Naive thymus-derived CD4-positive, alpha-beta T cell (primary cell): ENCODE results near the gene ERI3. TPM values are rescaled to one million over a fixed set of nuclear protein-coding genes. Genes with fewer than 3 reads are reported as not detected.

Source experiments
- ATAC-seq: fragments of 150-1000 bp; cut with Tn5 transposase; 2 replicates; pipeline ENCODE4 v1.10.0; 2021; ENCODE audit warnings: mild to moderate bottlenecking, moderate library complexity
- CTCF ChIA-PET: fragments of 350-600 bp; sonication (Branson Sonifier 250); formaldehyde crosslinking; loops from one replicate; lab custom pipeline; 2021; ENCODE audit warnings: antibody characterized with exemption; lab: Charles Lee
- POLR2A ChIA-PET: fragments of 350-600 bp; sonication (Branson Sonifier 250); formaldehyde crosslinking; loops from one replicate; lab custom pipeline; 2021; ENCODE audit warnings: antibody characterized with exemption, inconsistent platforms; lab: Charles Lee
- DNase-seq, 9 donors: peaks; one replicate each; pipeline versions ENCODE4 v3.0.0 to v3.0.0-alpha.2; 2020 to 2022; ENCODE audit warnings: mixed read lengths in 1 of 9
- H3K27ac ChIP-seq: one replicate; pipeline ENCODE4 v1.7.0; 2013; ENCODE audit warnings: mild to moderate bottlenecking, low read depth, low read length, moderate library complexity
- H3K27me3 ChIP-seq, 2 donors: one replicate each; pipeline ENCODE4 v1.7.0; 2013; ENCODE audit warnings: low read length in 2 of 2, mild to moderate bottlenecking in 2 of 2, moderate library complexity in 2 of 2; ENCODE audit not compliant: control insufficient read depth in 2 of 2, insufficient read depth in 2 of 2
- H3K36me3 ChIP-seq, 3 experiments: 1 replicate in 2 of 3; 2 replicates in 1 of 3; pipeline ENCODE4 v1.7.0; 2013; ENCODE audit warnings: low read length in 3 of 3, mild to moderate bottlenecking in 3 of 3, moderate library complexity in 1 of 3; ENCODE audit not compliant: insufficient read depth in 3 of 3, control insufficient read depth in 2 of 3
- H3K4me1 ChIP-seq, 2 donors: one replicate each; pipeline ENCODE4 v1.7.0; 2013; ENCODE audit warnings: low read length in 2 of 2, mild to moderate bottlenecking in 2 of 2, moderate library complexity in 1 of 2; ENCODE audit not compliant: control insufficient read depth in 2 of 2, insufficient read depth in 2 of 2
- H3K4me3 ChIP-seq: 2 replicates; pipeline ENCODE4 v1.7.0; 2013; ENCODE audit warnings: mild to moderate bottlenecking, low read length
- H3K9me3 ChIP-seq, 3 experiments: 1 replicate in 2 of 3; 2 replicates in 1 of 3; pipeline ENCODE4 v1.7.0; 2013; ENCODE audit warnings: low read length in 3 of 3; ENCODE audit not compliant: control insufficient read depth in 2 of 3
- H3K27ac Mint-ChIP-seq, 9 donors: one replicate each; pipeline ENCODE4 v1.8.0; 2020 to 2022; ENCODE audit warnings: mixed read lengths in 9 of 9, mild to moderate bottlenecking in 8 of 9, moderate library complexity in 5 of 9, inconsistent platforms in 2 of 9
- H3K27me3 Mint-ChIP-seq, 5 donors: one replicate each; pipeline ENCODE4 v1.8.0; 2021 to 2022; ENCODE audit warnings: mixed read lengths in 5 of 5, mild to moderate bottlenecking in 1 of 5
- H3K36me3 Mint-ChIP-seq, 5 donors: one replicate each; pipeline ENCODE4 v1.8.0; 2020 to 2022; ENCODE audit warnings: mixed read lengths in 5 of 5, mild to moderate bottlenecking in 3 of 5, inconsistent platforms in 1 of 5
- H3K4me1 Mint-ChIP-seq, 7 donors: one replicate each; pipeline ENCODE4 v1.8.0; 2020 to 2022; ENCODE audit warnings: mixed read lengths in 7 of 7, mild to moderate bottlenecking in 3 of 7, inconsistent platforms in 1 of 7
- H3K4me3 Mint-ChIP-seq, 10 donors: one replicate each; pipeline ENCODE4 v1.8.0; 2020 to 2022; ENCODE audit warnings: mild to moderate bottlenecking in 10 of 10, mixed read lengths in 10 of 10, moderate library complexity in 6 of 10, inconsistent platforms in 2 of 10
- H3K9me3 Mint-ChIP-seq, 11 donors: one replicate each; pipeline ENCODE4 v1.8.0; 2020 to 2022; ENCODE audit warnings: mixed read lengths in 11 of 11, mild to moderate bottlenecking in 4 of 11, inconsistent platforms in 1 of 11, moderate library complexity in 1 of 11
- intact Hi-C, 2 donors: fragments of 100-400 bp; cut with micrococcal nuclease; formaldehyde crosslinking; loops; one replicate each; pipeline ENCODE4 v1.15.1; 2023
- polyA plus RNA-seq, 2 donors: library from polyadenylated mRNA; unstranded; fragments of 300-500 nt; fragmentation: Illumina TruSeq; gene quantifications; one replicate each; pipeline ENCODE4 v1.2.3, GENCODE V29; 2021
- total RNA-seq, 6 experiments: library from RNA in 5 of 6; stranded (reverse) in 5 of 6; gene quantifications; 1 replicate in 5 of 6; 2 replicates in 1 of 6; pipeline ENCODE4 v1.2.3 and lab custom pipeline; 2021 to 2026

ERI3 gene
- total and polyA plus RNA-seq, 7 experiments from 2014 or later: 28.7 to 40.4 (median 36.2) TPM

DNA sequence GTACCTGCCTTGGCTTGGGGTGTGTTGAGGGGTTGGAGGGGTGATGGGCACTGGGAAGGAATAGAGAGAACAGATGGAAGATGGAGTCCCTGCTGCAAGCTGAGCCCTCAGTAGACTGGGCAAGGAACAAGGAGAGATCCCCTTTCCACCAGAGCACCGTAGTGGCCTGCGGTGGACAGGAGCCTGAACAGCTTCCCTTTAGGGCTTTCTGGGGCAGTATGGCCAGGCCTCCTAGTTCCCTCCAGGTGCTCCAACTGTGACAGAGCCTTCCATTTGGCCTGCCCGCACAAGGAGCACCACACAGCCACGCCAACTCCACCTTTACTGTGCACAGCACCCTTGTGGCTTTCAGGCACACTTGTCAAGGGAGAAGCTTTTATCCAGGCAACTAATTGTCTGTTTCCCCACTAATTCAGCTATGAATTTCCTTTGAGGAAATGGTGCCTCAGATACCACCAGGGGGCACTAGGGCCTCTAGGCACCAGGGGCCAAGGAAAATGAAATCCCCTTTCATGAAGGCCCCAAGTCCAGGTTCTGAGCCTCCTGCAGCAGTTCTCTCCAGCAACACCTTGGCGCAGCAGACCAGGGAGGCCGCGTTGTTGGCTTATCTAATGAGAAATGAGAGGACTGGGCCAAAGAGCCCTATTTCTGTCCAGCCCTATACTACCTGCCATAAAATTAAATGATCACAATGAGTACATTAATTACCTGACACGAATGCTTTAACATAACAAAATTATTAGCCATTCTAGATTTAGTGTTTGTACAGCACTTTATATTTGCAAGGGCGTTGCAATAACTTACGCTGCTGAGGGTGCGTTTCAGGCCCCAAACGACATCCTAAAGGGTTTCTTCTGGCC is 23.1 kb upstream of the ERI3 start:
- Mint-ChIP-seq H3K9me3 (no peaks in the 10 kb centered on the region), H3K36me3 (no peaks in the 10 kb centered on the region), H3K4me1 (peaks cover 0 to 2% (median 0%) of the 10 kb centered on the region in 7 donors), H3K27ac (no peak overlapping the region), H3K4me3 (no peak overlapping the region), H3K27me3 (peaks cover 0 to 8% (median 0%) of the 10 kb centered on the region in 5 donors)
- Histone ChIP-seq H3K4me3 (no peak overlapping the region), H3K36me3 (no peaks in the 10 kb centered on the region), H3K27ac (no peak overlapping the region), H3K9me3 (no peaks in the 10 kb centered on the region), H3K27me3 (no peaks in the 10 kb centered on the region), H3K4me1 (no peaks in the 10 kb centered on the region)
- DNase-seq (peak in 8 of 9 donors; percentile 3 to 43 (median 29)), ATAC-seq (peak; percentile 66)
- ChIA-PET CTCF (interaction anchor here (0.8 to 2.5 kb wide), 4 partner anchors 13 to 274 kb away, joined by 3 to 14 read pairs (median 6); no protein-coding TSS in a partner anchor), POLR2A (no interaction called here)
- intact Hi-C loops: loop anchor here in 1 of 2 donors (1.0 kb wide), 1 partner anchor 217 kb away; no protein-coding TSS in a partner anchor

DNA sequence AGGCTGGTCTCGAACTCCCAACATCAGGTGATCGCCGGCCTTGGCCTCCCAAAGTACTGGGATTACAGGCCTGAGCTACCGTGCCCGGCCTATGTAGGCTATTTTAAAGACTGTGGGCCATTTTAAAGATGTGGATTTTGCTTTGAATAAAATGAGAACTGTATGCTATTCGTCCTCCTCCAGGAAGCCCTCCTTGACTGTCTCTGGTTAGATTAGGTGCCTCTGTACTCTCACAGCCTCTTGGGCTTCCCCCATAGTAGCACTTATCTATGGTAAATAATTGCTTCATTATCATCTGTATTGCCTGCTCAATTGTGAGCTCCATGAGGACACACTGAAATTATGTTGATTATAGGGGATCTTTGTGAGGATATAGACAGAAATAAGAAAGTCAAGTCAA is 20.5 kb upstream of the ERI3 start:
- ChIA-PET POLR2A (no interaction called here), CTCF (no interaction called here)
- Mint-ChIP-seq H3K27ac (no peak overlapping the region), H3K4me3 (no peak overlapping the region), H3K4me1 (peaks cover 0 to 2% (median 0%) of the 10 kb centered on the region in 7 donors), H3K36me3 (no peaks in the 10 kb centered on the region), H3K9me3 (no peaks in the 10 kb centered on the region), H3K27me3 (peaks cover 0 to 6% (median 0%) of the 10 kb centered on the region in 5 donors)
- ATAC-seq (no peak), DNase-seq (no peak)
- H3K4me3 ChIP-seq: no peak overlapping the region
- H3K4me1 ChIP-seq: no peaks in the 10 kb centered on the region
- H3K27me3 ChIP-seq: no peaks in the 10 kb centered on the region
- no peaks in the 10 kb centered on the region for H3K9me3 ChIP-seq
- H3K36me3 ChIP-seq: no peaks in the 10 kb centered on the region
- H3K27ac ChIP-seq: no peak overlapping the region
- intact Hi-C loops: no loop called here

DNA sequence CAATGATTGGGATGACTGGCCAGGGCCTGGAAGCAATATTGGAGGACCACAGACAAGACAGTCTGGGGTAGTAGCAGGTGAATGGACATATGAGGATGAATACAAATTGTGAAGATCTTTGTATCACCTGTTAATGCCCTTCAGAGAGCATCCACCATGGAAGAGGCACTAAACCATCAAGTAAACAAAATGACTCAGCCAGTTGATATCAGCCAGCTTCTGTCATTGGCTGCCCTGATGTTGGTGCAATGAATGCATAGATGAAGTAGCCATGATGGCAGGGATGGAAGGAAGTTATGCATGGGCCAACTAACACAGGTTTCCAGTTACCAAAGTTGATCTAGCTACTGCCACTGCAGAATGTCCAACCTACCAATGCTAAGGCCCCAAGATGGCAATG is 16.1 kb upstream of the ERI3 start:
- Histone ChIP-seq H3K27ac (no peak overlapping the region), H3K4me1 (no peaks in the 10 kb centered on the region), H3K36me3 (no peaks in the 10 kb centered on the region), H3K9me3 (no peaks in the 10 kb centered on the region), H3K4me3 (no peak overlapping the region), H3K27me3 (no peaks in the 10 kb centered on the region)
- DNase-seq (no peak), ATAC-seq (no peak)
- no peaks in the 10 kb centered on the region for H3K9me3 Mint-ChIP-seq
- peaks cover 0 to 23% (median 0%) of the 10 kb centered on the region in 5 donors for H3K27me3 Mint-ChIP-seq
- H3K27ac Mint-ChIP-seq: no peak overlapping the region
- POLR2A ChIA-PET: no interaction called here
- H3K36me3 Mint-ChIP-seq: no peaks in the 10 kb centered on the region
- intact Hi-C loops: no loop called here
- H3K4me1 Mint-ChIP-seq: peaks cover 0 to 2% (median 0%) of the 10 kb centered on the region in 7 donors
- no peak overlapping the region for H3K4me3 Mint-ChIP-seq
- CTCF ChIA-PET: no interaction called here

DNA sequence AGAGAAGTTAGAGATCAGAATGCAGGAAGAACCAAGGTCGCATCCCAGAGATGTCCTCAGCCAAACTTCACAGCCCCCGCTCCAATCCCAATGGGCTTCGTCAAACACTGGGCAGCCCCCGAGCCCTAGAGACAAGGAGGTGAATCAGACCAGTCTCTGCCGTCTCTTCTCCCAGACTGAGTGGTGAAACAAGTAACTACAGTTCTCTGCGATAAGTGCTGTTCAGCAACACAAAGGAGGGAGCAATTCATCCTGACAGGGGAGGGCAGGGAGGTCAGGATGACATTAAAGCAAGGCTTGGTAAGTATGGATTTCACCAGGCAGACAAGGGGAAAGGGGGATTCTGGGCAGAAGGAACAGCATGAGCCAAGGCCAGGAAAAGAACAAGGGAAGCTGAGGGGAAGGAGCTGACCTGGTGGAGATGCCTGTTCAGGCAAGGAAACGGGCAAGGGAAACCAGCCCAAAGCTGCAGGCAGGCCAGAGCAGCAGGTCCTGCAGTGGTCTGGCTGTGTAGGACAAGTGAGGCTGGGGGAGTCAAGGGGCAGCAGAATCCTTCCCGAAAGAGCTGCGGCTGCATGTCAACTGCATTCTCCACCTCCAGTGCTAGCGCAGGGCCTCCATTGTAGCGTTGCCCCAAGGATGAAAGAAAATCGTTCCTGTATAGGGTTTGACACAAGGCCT is 13.6 kb upstream of the ERI3 start:
- H3K36me3 ChIP-seq: no peaks in the 10 kb centered on the region
- ATAC-seq (no peak), DNase-seq (no peak)
- intact Hi-C loops: no loop called here
- H3K27me3 ChIP-seq: no peaks in the 10 kb centered on the region
- peaks cover 0 to 23% (median 0%) of the 10 kb centered on the region in 5 donors for H3K27me3 Mint-ChIP-seq
- H3K4me1 ChIP-seq: no peaks in the 10 kb centered on the region
- H3K27ac ChIP-seq: no peak overlapping the region
- no peak overlapping the region for H3K27ac Mint-ChIP-seq
- CTCF ChIA-PET: interaction anchor here (0.7 kb wide), 1 partner anchor 283 kb away, joined by 3 read pairs; no protein-coding TSS in a partner anchor
- no peak overlapping the region for H3K4me3 Mint-ChIP-seq
- POLR2A ChIA-PET: no interaction called here
- H3K4me3 ChIP-seq: no peak overlapping the region
- no peaks in the 10 kb centered on the region for H3K4me1 Mint-ChIP-seq
- H3K36me3 Mint-ChIP-seq: no peaks in the 10 kb centered on the region
- no peaks in the 10 kb centered on the region for H3K9me3 ChIP-seq
- no peaks in the 10 kb centered on the region for H3K9me3 Mint-ChIP-seq

DNA sequence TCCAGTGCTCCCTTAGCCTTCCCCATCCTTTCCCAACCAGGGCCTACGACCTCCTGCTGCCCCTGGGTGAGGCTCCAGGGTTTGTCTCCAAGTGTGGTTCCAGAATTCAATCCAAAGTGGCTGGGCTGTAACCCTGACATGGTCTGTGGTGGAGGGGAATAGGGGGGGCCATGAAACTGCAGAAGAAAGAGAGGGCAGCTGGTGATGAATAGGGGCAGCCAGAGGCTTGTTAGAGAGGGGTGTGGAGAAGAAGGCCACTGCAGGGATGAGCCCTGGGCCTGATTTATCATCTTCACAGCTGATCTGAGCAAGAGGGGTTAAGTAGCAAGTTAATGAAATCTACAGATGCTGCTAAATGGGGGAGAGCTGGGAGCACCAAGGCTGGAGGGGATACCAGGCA is 12.9 kb upstream of the ERI3 start:
- Histone ChIP-seq H3K36me3 (no peaks in the 10 kb centered on the region), H3K4me3 (no peak overlapping the region), H3K9me3 (no peaks in the 10 kb centered on the region), H3K27ac (no peak overlapping the region), H3K4me1 (no peaks in the 10 kb centered on the region), H3K27me3 (no peaks in the 10 kb centered on the region)
- Mint-ChIP-seq H3K4me1 (no peaks in the 10 kb centered on the region), H3K9me3 (no peaks in the 10 kb centered on the region), H3K27me3 (peaks cover 0 to 23% (median 0%) of the 10 kb centered on the region in 5 donors), H3K36me3 (no peaks in the 10 kb centered on the region), H3K27ac (peak overlapping the region in 1 of 9 donors; percentile 21), H3K4me3 (no peak overlapping the region)
- DNase-seq (no peak), ATAC-seq (no peak)
- POLR2A ChIA-PET: no interaction called here
- intact Hi-C loops: no loop called here
- CTCF ChIA-PET: interaction anchor here (0.7 kb wide), 2 partner anchors 11 to 284 kb away, joined by 3 read pairs; no protein-coding TSS in a partner anchor

DNA sequence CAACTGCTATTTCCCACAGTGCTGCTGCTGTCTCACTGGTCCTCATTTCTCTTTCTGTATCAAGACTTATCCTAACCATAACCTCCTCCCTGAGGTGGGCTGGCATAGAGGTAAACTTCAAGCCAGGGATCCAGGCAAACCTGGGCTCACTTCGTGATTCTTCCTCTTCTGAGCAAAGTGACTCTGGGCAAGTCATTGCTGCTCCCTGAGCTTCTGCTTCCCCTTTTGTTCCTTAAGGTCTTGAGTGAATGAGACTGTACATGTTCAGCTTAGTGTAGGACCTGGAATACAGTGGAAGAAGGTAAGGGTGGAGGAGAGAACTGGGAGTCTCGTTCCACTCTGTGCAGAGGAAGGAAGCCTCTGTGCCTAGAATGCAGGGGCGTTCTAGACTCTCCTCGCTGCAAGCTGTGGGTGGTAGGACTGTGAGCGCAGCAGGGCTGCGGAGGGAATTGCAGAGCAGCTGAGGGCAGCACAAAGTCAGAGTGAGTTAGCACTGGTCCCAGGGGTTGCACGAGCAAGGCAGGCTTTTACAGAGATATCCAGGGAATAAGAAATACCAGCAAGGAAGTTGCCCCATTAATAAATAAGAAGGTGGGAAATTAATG is 11.4 kb upstream of the ERI3 start:
- Histone ChIP-seq H3K4me1 (no peaks in the 10 kb centered on the region), H3K36me3 (no peaks in the 10 kb centered on the region), H3K27ac (no peak overlapping the region), H3K9me3 (no peaks in the 10 kb centered on the region), H3K27me3 (no peaks in the 10 kb centered on the region), H3K4me3 (no peak overlapping the region)
- no peaks in the 10 kb centered on the region for H3K9me3 Mint-ChIP-seq
- ATAC-seq: no peak
- DNase-seq: no peak
- intact Hi-C loops: no loop called here
- H3K27ac Mint-ChIP-seq: no peak overlapping the region
- no peak overlapping the region for H3K4me3 Mint-ChIP-seq
- H3K36me3 Mint-ChIP-seq: no peaks in the 10 kb centered on the region
- POLR2A ChIA-PET: no interaction called here
- CTCF ChIA-PET: no interaction called here
- H3K27me3 Mint-ChIP-seq: peaks cover 0 to 24% (median 0%) of the 10 kb centered on the region in 5 donors
- H3K4me1 Mint-ChIP-seq: no peaks in the 10 kb centered on the region
